DMS 273 treated with DMSO at 0.1 percent for 48 hours (cell line): ENCODE measurements around the gene ADGB.
"Not testable (repeated sequence)": the region's sequence is repeated elsewhere in the genome, so short reads cannot be mapped to it uniquely, and the experiment has no call there.

Experiments used
- DNase-seq: peaks from one replicate; lab custom pipeline; 2025; lab: John Stamatoyannopoulos, UW

ADGB gene

GRCh38 chr6:146598772-146599405 is at the start of gene ADGB:
Gene ADGB (plus strand): TSS chr6:146598972. CDS start chr6:146599041, 69 bp downstream.
- DNase-seq, result no peak

GRCh38 chr6:146550911-146551310 is 47.9 kb upstream of the ADGB start:
- no peak for DNase-seq

- no peak for DNase-seq
Observed at GRCh38 chr6:146551545-146551944, 47.2 kb upstream of the ADGB start.

- DNase-seq, result no peak
Observed at GRCh38 chr6:146553377-146554135, 45.2 kb upstream of the ADGB start.

- no peak for DNase-seq
Observed at GRCh38 chr6:146560607-146561006, 38.2 kb upstream of the ADGB start.

GRCh38 chr6:146566661-146567060 is 32.1 kb upstream of the ADGB start:
- not testable (repeated sequence) for DNase-seq

GRCh38 chr6:146568619-146569018 is 30.2 kb upstream of the ADGB start:
- not testable (repeated sequence) for DNase-seq

- DNase-seq, result no peak
Observed at GRCh38 chr6:146574211-146574610, 24.6 kb upstream of the ADGB start.

GRCh38 chr6:146578054-146578453 is 20.7 kb upstream of the ADGB start:
- no peak for DNase-seq

- DNase-seq, result no peak
Observed at GRCh38 chr6:146581968-146582367, 16.8 kb upstream of the ADGB start.

- DNase-seq, result no peak
Observed at GRCh38 chr6:146582857-146583256, 15.9 kb upstream of the ADGB start.

- no peak for DNase-seq
Observed at GRCh38 chr6:146583966-146584365, 14.8 kb upstream of the ADGB start.

GRCh38 chr6:146587459-146587858 is 11.3 kb upstream of the ADGB start:
- DNase-seq, result no peak

- no peak for DNase-seq
Observed at GRCh38 chr6:146590492-146590891, 8.3 kb upstream of the ADGB start.

GRCh38 chr6:146592451-146592850 is 6.3 kb upstream of the ADGB start:
- DNase-seq, result no peak

GRCh38 chr6:146593986-146594385 is 4.8 kb upstream of the ADGB start:
- no peak for DNase-seq

GRCh38 chr6:146594495-146594894 is 4.3 kb upstream of the ADGB start:
- DNase-seq, result no peak

- no peak for DNase-seq
Observed at GRCh38 chr6:146595972-146596731, 2.6 kb upstream of the ADGB start.

- DNase-seq, result no peak
Observed at GRCh38 chr6:146601352-146601751, 2.6 kb downstream of the ADGB start.

GRCh38 chr6:146602526-146602925 is 3.8 kb downstream of the ADGB start:
- DNase-seq, result no peak

GRCh38 chr6:146613947-146614346 is 15.2 kb downstream of the ADGB start:
- no peak for DNase-seq

- no peak for DNase-seq
Observed at GRCh38 chr6:146620655-146621054, 21.9 kb downstream of the ADGB start.

- DNase-seq, result no peak
Observed at GRCh38 chr6:146628350-146628749, 29.6 kb downstream of the ADGB start.
